BJ (cell line): ENCODE measurements around the gene NDUFV2. TPM values are rescaled to one million over a fixed set of nuclear protein-coding genes. Genes with fewer than 3 reads are reported as not detected.
A peak's percentile ranks its signal among the peaks of the same experiment; 100 is the strongest.

ENCODE experiments used
- CTCF ChIA-PET: fragments of 350-600 bp; formaldehyde crosslinking; extraction: SDS; loops from one replicate; lab custom pipeline; 2021; ENCODE audit warnings: antibody characterized with exemption, inconsistent platforms; lab: Yijun Ruan, JAX
- POLR2A ChIA-PET: fragments of 300-600 bp; sonication (Branson Sonifier 250); formaldehyde crosslinking; extraction: SDS; loops from one replicate; lab custom pipeline; 2021; ENCODE audit warnings: antibody characterized with exemption; lab: Charles Lee
- DNase-seq: peaks from one replicate; pipeline ENCODE4 v3.0.0-alpha.2; 2011; ENCODE audit warnings: low read depth
- H3K27me3 ChIP-seq: 2 replicates; pipeline ENCODE4 v1.6.0; 2011; ENCODE audit warnings: low read length; ENCODE audit not compliant: control insufficient read depth, insufficient read depth
- H3K36me3 ChIP-seq: 2 replicates; pipeline ENCODE4 v1.5.1; 2011; ENCODE audit warnings: low read length; ENCODE audit not compliant: control insufficient read depth, insufficient read depth
- H3K4me3 ChIP-seq: 2 replicates; pipeline ENCODE4 v1.5.1; 2011; ENCODE audit warnings: low read depth, mild to moderate bottlenecking, control low read depth, low read length
- CTCF ChIP-seq: IDR thresholded peaks from 2 replicates; pipeline ENCODE4 v1.5.1; 2011; ENCODE audit warnings: low read depth, mild to moderate bottlenecking, control low read depth, inconsistent platforms, low read length, moderate library complexity; ENCODE audit not compliant: insufficient read depth
- polyA minus RNA-seq: library from RNA; depleted of rRNA, polyadenylated mRNA; stranded (reverse); fragments of >200 nt; gene quantifications from 2 replicates; pipeline ENCODE4 v1.2.3, GENCODE V29; 2011; rRNA and poly(A)+ RNA removed
- polyA plus RNA-seq: library from polyadenylated mRNA; depleted of rRNA; stranded (reverse); fragments of >200 nt; gene quantifications from 2 replicates; pipeline ENCODE4 v1.2.3, GENCODE V29; 2011; rRNA removed

Gene NDUFV2
- polyA plus RNA-seq (70.0 and 124 TPM in 2 replicates), polyA minus RNA-seq (12.1 and 13.5 TPM in 2 replicates)

GRCh38 chr18:9102508-9103375 lies at the start of gene NDUFV2:
TSS of gene NDUFV2 (plus strand) at chr18:9102699. CDS start at chr18:9102744, 45 bp downstream.
- CTCF ChIA-PET = interaction anchor here (1.0 to 3.5 kb wide), 2 partner anchors 29 kb away, joined by 5 to 19 read pairs; no protein-coding TSS in a partner anchor

GRCh38 chr18:9053814-9054213 lies 48.7 kb upstream of the NDUFV2 start:
- H3K36me3 ChIP-seq = no peaks in the 10 kb centered on the region
- DNase-seq = no peak
- ChIA-PET CTCF (interaction anchor here (0.6 to 2.3 kb wide), 4 partner anchors 10 to 398 kb away, joined by 3 to 9 read pairs (median 5); no protein-coding TSS in a partner anchor), POLR2A (no interaction called here)
- H3K27me3 ChIP-seq = no peaks in the 10 kb centered on the region
- H3K4me3 ChIP-seq = no peak overlapping the region
- no peak for TF ChIP-seq CTCF

More at GRCh38 chr18:9102508-9103375, at the start of gene NDUFV2:
- H3K4me3 ChIP-seq = peak within 1 kb of the TSS; percentile 46
- POLR2A ChIA-PET = no interaction called here
- H3K27me3 ChIP-seq = no peaks in the 10 kb centered on the region
- no peaks in the 10 kb centered on the region for H3K36me3 ChIP-seq
- DNase-seq = peak; percentile 52
- TF ChIP-seq CTCF = no peak

- H3K27me3 ChIP-seq = no peaks in the 10 kb centered on the region
- H3K4me3 ChIP-seq = no peak overlapping the region
- peak; percentile 27; the same call in 1 of the 2 replicates for TF ChIP-seq CTCF
- ChIA-PET POLR2A (no interaction called here), CTCF (interaction anchor here (1.0 to 2.7 kb wide), 3 partner anchors 67 to 77 kb away, joined by 3 to 10 read pairs (median 9); no protein-coding TSS in a partner anchor)
- no peaks in the 10 kb centered on the region for H3K36me3 ChIP-seq
- peak; percentile 74 for DNase-seq
Observed at GRCh38 chr18:9055185-9055584, 47.3 kb upstream of the NDUFV2 start.

GRCh38 chr18:9055626-9056025 lies 46.9 kb upstream of the NDUFV2 start:
- TF ChIP-seq CTCF = no peak
- DNase-seq = no peak

GRCh38 chr18:9057646-9058045 lies 44.9 kb upstream of the NDUFV2 start:
- Histone ChIP-seq H3K36me3 (no peaks in the 10 kb centered on the region), H3K27me3 (no peaks in the 10 kb centered on the region), H3K4me3 (no peak overlapping the region)
- TF ChIP-seq CTCF = no peak
- ChIA-PET CTCF (interaction anchor here (0.6 to 2.7 kb wide), 7 partner anchors 15 to 579 kb away, joined by 3 to 12 read pairs (median 3); no protein-coding TSS in a partner anchor), POLR2A (interaction anchor here (0.6 kb wide), 1 partner anchor 352 kb away, joined by 3 read pairs; the partner anchor contains the start of gene MTCL1)
- DNase-seq = no peak

More at GRCh38 chr18:9055626-9056025, 46.9 kb upstream of the NDUFV2 start:
- ChIA-PET CTCF (interaction anchor here (1.0 to 2.7 kb wide), 3 partner anchors 67 to 77 kb away, joined by 3 to 10 read pairs (median 9); no protein-coding TSS in a partner anchor), POLR2A (no interaction called here)
- no peak overlapping the region for H3K4me3 ChIP-seq
- H3K27me3 ChIP-seq = no peaks in the 10 kb centered on the region
- H3K36me3 ChIP-seq = no peaks in the 10 kb centered on the region
